HS-5 (cell line): Measurements from ENCODE around the gene PRPF8.

Experiments
- DNase-seq: peaks from one replicate; pipeline ENCODE4 v3.0.0-alpha.2; 2012; ENCODE audit warnings: low read depth

Gene PRPF8

DNA sequence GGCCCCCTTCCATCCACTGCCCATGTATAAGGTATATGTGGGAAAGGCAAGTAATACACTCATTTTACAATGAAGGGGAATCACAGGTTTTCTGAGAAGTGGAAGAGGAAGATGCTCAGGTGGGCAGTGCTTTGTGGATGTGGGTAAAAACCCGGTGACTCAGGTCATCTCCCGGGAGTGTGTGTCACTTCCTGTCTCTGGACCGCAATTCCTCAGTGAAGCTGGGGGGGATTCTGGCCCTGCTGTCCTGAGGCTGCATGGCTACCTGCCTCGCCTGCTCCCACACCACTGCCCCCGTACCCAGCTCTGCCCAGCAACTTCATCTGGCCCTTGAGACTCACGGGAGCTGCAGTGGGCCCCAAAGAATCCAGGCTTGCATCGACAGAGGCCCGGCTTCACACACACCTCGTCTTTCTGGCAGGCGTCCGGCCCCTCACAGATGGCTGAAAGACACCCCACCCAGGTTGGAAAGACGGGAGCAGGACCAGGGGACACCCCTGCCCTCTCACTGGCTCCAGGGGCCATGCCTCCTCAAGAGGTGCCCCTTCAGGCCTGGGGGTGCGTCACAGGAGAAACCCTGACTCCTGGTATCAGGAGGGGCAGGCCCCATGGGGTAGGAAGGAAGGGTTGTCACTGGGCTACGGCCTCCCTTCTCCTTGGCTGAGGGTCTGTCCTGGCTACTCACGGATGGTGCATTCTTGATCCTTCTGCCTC lies 40.0 kb downstream of the PRPF8 start:
- peak; percentile 50 for DNase-seq

DNA sequence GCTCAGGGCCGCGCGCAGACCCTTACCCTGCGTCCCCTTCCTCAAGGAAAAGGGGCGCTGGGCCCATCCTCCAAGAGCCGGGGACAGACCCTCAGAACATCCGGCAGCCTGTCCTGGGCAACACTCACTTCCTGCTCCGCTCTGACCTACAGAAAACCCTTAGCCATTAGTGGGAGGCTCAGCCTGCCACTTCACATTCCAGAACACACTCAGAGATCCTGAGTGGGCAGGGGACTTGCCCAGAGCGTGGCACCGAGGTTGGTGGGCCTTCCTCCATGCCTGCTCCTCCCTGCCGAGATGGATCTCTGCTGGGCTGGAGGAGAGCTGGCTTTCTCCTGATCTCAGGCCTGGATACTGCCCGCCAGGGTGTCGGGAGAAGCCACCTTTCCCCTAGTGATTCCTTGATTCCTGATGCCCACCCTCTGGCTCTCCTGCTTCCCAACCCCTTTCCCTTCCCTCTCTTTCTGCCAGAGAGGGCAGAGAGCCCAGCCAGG lies 40.6 kb downstream of the PRPF8 start:
- DNase-seq = no peak

DNA sequence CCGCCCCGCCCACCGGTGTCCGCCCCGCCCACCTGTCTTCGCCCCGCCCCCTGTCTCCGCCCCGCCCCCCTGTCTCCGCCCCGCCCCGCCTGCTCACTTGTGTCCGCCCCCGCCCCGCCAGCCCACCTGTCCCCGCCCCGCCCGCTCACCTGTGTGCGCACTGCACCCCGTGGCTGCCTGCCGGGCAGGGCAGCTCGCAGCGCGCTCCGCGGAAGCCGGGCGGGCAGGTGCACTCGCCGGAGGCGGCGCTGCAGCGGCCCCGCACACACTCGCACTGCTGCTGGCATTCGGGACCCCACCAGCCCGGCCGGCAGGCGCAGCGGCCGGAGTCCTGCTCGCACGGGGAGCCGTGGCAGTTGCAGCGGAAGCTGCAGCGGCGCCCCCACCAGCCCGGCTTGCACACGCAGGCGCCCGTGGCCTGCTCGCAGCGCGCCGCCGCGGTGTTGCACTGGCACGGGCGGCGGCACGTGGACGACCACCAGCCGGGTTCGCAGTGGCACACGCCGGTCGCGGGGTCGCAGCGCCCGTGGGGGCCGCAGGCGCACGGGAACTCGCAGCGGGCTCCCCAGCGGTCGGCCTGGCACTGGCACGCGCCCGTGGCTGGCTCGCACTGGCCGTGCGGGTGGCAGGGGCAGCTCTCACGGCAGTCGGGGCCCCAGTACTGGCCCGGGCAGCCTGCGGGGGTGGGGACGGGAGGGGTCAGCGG lies 41.2 kb downstream of the PRPF8 start:
- no peak for DNase-seq

DNA sequence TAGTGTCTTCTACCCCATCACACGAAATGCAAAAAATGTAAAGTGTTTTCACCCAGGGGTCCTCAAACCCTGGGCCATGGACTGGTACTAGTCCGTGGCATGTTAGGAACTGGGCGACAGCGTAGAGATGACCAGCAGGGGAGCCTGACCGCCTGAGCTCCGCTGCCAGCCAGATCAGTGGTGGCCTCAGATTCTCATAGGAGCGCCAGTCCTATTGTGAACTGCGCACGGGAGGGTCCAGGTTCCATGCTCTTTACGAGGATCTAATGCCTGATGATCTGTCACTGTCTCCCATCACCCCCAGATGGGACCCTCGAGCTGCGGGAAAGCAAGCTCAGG lies 43.6 kb downstream of the PRPF8 start:
- no peak for DNase-seq

DNA sequence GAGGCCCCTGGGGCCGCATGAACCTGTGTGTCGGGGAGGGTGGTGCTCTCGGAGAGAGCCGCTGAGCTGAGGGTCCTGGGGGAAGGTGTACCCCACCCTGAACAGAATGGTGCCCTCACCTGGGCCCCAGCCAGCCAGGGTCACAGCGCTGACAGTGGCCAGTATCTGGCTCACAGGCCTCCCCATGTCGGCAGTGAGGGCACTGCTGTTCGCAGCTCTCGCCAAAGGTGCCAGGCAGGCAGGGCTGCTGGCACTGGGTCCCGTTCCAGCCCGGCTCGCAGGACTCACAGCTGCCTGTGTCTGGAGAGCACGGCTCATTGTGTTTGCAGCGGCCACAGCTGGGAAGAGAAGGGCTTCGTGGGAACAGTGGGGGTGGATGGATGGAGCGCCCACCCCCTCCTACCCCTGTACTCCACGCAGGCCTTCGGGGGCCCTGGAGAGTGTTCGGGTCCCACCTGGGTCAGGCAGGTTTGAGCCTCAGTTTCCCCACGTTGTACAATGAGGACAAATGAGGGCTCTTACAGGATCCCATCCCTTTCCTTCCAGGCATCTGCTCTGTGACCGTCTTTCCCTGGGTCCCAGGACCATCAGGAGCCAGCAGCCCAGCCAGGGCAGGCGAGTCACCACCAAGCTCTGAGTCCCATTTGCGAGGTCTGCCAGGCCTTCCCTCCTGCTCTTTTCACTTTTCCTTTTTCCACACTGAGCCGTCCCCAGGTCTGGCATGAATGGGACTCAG lies 44.2 kb downstream of the PRPF8 start:
- no peak for DNase-seq

DNA sequence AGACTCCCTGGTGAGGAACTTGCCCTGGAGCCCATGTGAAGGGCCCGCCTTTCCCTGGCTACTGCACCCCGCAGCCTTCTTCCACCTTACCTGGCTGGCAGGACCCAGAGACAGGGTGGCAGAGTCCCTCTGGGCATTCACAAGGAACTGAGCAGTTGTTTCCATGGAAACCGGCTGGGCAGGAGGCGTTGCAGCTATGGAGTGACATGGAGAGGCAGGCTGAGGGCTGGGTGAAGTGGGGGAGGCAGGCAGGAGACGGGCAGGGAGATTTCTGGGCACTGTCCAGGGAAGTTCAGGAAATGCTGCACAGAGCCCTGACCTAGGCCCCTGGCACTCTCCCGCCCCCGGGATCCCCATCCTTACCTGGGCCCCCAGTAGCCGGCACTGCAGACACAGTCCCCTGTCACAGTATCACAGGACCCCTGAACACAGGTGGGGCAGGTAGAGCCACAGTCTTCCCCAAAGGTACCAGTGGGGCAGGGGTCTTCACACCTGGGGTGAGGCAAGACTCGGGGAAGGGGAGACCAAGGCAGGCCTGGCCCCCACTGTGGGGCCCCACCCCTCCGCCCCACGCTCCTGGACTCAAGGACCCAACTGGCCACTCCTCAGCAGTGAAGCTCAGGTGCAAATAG lies 45.0 kb downstream of the PRPF8 start:
- DNase-seq = no peak

DNA sequence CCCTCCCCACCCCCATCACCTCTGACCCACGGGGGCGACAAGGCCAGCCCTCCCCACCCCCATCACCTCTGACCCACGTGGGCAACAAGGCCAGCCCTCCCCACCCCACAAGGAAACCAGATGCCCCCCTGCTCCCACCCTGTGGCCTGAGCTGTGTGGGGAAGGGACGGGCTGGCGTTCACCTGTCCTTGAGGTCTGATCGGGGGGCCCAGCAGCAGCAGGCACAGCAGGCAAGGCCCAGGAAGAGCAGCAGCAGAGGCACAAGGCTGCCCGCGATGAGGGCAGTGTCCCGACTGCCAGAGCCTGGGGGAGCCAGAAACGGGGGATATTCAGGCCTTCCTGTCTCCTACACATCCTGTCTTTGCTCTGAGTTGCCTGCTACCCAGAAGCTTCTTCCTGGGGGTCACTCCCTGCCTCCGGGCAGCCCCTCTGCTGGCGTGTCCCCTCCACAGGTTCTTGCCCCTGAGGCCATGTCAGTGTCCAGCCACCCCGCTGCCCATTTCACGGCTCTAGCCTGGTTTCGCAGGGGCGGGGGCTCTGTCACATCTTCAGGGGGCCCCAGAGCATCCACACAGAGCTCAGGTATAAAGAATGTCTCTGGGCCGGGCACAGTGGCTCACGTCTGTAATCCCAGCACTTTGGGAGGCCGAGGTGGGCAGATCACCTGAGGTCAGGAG lies 45.9 kb downstream of the PRPF8 start:
- DNase-seq = no peak

DNA sequence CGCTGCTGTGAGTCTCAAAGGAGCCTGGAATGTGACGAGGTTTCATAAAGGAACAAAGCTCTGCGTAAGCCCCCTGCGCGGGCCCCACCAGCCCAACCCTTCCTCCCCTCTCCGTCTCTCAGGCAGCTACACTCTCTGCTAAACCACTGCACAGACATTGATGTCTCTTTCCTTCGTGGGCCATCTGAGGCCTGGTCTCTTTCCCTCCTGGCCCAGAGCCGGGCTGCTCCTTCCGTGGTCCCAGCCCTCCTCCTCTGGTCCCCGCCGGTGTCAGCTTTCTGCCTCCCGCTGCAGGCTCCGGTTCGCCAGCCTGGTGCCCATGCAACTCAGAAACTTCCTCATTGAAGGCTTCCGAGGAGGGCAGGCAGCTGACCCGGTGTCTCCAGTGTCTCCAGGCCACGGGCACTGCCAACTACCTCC lies 46.5 kb downstream of the PRPF8 start:
- no peak for DNase-seq

DNA sequence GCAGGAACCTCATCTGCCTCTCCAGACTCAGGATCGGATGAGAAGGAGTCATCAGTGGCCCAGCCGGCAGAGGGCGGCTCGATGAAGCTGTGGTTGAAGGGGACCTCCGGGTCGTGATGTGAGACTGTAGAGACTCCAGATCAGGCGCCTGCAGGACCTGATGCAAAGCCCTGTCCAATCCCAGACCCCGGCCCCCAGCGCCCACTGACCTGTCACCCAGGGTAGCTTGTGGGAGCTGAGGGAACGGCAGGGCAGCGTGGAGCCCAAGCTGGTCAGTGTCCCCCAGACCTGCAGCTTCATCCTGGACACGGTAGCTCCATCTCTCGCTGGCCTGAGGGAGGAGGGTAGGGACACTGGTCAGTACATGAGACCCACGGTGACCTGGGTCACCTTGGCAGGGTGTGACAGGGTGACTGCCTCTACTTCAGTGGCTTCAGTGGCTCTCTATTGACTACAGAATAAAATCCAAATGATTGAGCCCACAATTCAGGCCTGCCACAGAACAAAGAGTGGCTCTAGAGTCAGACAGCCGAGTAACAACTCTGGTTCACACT lies 47.9 kb downstream of the PRPF8 start:
- DNase-seq = no peak

DNA sequence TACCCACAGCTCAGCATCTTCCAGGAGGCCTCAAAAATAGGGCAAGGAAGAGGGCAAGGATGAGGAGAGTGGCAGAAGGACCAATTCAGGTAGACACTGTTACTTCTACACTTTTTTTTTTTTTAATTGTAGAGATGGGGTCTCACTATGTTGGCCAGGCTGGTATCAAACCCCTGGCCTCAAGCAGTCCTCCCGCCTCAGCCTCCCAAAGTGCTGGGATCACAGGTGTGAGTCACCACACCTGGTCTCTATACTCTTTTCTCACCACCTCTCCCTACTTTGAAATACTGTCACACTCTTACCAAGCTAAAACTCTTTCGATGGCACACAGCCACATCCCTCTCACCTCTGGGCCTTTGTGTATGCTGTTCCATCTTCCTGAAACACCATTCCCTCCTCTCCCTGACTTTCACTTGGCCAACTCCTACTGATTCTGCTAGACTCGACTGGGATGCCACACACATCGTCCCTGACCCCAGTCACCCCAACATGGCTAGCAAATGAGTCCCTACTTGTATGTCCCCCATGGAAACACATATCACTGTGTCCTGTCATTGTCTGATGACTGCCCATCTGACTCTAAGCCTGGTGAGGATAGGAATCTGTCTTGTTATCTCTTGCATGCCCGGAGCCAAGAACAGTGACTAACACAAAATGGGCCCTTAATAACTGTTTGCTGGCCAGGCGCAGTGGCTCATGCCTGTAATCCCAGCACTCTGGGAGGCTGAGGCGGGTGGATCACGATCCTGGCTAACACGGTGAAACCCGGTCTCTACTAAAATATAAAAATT lies 48.8 kb downstream of the PRPF8 start:
- no peak for DNase-seq

DNA sequence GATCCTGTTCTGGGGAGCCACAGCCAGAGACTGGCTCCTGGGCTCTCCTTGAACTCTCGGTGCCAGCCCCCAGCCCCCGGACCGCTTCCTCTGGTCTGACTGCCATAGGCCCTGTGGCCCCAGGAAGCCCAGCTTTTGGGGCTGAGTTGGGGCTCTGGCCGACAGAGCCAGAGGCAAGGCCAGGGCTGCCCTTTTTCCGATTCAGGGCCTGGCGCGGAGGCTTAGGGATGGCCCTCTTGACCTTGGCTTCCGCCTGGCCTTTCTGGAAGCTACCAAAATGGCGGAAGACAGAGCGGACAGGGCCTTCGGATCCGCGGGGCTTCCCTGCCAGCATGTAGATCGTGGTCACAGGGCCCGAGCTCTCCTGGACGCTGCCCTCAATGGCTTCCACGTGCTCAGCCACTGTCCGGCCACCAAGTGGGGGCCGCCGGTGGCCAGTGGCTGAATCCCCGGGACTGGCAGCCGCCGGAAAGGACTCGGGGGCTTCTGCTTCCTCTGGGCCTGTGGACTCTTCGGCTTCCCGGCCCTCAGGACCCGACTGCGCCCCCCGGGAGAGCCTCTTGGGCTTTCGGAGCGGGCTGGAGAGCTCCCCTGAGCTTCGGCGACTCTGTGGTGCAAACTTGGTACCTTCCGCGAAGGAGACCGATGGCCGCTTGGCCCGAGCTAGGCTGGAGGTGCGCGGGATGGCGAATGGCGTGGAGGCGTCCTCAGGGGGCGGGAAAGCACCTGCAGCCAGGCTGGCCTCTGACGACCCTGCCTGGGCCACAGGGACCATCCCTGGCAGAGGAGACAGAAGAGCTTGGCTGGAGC lies 49.6 kb downstream of the PRPF8 start:
- DNase-seq = no peak

DNA sequence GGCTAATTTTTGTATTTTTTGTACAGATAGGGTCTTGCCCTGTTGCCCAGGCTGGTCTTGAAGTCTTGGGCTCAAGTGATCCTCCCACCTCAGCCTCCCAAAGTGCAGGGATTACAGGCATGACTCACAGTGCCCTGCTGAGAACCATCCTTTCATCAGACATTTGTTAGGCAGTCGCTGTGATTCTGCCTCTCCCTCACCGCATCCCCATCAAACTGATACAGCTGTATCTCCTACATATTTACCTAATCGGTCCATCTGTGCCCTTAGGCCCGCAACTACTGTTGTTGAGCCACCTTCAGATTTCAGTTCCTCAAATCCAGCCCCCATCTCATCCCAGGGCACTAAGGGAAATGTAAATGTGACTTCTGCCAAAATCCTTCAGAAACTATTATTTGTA lies 54.0 kb downstream of the PRPF8 start:
- no peak for DNase-seq

DNA sequence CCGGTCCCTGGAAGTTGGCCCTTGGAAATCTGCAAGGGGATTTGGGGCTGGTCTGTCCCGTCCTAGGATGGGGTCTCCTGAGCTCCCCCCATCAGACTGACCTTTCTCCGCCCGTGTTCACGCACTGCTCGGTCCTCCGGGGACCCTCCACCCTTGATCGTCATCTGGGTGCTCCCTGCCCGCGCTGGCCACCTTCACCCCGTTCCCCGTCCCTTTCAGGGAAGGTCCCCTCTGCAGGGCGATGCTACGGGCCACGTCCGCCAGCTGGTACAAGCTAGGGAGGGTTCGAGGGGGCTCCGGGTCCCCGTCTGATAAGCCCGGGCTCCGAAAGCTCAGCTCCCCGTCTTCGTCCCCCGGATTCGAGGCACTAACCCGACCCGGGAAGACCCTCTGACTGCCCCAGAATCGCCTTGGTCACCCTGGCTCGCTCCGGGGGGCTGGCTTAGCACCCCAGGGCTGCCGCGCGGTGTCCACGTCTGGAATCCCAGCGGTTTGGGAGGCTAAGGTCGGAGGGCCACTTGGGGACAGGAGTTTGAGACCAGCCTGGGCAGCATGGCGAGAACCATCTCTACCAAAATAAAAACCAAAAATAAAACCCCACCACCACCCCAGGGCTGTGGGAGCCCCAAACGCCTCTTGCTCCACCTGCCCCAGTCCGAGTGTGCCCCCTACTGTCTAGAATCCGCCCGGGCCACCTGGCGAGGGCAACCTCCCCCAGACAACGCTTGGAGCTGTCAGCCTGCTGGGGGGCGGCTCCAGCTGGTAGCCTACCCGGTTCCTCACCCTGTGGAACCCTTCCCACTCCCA lies 55.0 kb downstream of the PRPF8 start:
- DNase-seq = no peak

DNA sequence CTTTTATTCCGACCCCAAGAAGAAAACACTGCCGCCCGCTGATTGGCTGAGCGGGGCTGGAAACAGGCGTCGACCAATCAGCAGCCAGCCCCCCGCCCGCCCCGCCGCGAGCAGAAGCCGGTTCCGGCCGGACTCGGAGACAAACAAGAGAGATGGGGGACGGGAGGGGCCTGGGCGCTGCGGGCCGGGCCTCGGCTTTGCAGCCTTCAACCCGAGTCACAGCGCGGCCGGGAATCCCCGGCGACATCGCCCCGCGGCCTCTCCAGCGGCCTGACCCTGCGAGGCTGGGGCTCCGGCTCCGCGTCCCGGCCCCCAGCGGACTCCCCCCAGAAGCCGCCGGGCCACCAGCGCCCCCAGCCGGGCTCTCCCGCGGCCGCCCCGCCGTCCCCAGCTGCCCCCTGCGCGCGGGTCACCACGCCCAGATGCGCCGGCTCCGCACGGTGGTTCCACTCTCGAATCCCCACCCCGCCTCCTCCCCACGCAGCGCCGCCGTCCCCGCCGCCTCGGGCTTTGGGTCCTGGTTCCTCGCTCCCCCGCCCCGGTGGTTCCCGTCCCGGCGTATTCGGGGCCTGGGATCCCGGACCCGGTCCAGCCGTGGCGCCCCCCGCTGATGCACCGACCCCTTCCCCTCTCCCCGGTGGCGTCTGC lies 55.7 kb downstream of the PRPF8 start:
- DNase-seq = peak; percentile 77

DNA sequence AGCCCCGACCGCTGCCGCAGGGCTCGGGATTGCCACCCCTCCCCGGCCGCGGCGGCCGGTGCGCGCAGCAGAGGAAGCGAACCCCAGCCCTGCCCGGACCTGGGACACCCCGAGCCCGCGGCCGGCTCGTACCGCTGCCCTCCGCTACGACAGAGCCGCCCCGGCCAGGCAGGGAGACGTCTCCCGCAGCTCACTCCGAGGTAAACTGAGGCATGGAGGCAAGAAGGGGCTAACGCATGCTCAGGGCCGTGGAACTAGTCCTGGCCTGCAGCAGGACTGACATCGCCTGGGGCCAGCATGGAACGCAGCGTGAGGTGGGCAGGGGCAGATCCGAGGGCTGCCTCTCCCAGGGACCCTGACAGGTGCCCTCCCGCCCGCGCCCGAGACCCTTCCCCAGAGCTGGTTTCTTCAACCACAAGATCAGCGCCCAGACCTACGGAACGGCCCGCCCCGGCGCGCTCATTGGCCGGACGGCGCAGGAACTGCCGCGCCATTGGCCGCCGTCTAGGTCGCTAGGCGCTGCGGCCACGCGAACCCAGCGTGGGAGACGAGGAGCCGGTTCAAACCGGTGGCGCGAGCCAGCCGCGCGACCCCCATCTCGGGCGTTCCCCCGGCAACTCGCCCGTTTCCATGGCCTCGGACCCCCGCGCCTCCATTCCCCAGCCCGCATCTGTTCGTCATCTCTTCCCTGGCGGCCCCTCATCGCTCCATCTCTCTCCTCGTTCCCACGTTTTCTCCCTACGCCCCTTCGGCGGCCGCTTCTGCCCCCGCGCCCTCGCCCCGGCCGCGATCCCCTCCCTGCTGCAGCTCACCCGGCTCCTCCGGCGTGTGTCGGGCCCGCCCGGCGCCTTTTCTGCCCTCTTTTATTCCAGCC lies 56.4 kb downstream of the PRPF8 start, which contains the start of gene SLC43A2:
SLC43A2 (minus strand) TSS at position 853 of the 874 bp plus-strand sequence. CDS start 960 bp downstream, outside the sequence.
- DNase-seq = no peak

DNA sequence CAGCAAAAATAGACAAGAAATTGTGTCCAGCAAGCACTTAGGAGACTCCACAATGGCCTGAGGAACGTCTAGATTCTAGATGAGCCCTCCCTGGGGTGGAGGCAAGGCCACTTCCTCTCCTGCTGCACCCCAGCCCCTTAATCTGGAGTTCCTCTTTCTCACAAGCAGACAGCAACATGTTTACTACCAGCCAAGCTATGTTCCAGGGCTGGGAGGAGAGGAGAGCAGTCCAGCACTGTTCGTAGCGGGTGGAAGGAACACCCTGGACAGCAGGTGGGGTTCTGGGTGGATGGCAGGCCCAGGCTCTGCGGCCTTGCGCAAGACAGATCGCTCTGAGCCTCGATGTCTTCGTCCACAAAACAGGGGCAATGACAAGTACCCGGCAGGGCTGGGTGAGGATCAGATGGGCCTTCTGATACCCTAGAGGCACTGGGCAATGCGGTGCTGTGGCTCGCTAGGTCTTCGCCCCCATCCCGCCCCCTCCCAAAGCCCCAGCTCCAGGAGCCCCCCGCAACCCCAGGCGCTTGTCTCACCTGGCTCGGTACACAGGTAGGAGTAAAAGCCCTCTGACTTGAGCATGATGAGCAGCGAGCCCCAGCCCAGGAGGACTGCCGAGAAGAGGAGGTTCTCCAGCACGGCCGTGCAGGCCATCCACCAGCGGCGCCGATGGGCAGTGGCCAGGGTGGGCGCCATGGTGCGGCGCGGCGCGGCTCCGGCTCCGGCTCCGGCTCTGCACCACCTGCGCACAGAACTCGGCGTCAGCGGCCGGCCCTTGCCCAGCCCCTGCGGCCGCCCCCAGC lies 57.3 kb downstream of the PRPF8 start:
- no peak for DNase-seq

DNA sequence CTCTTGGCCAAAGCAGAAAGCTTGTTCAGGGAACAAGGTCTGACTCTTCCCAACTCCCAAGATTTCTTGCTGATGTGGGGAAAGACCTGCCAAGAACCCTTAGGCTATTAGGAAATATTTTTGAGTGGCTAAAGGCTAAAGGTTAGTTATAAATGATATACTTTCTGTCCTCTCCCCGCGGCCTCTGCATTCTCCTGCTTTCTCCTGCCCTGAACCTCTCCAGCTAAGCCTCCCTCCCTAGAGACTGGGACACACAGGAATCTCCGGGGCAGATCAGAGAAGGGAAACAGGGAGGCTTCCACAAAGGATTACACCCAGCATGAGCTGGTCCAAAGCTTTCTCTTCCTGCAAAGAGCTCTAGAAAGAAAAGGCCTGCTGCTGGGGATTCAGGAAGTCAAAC lies 58.3 kb downstream of the PRPF8 start:
- DNase-seq = no peak
